Measurements from ENCODE around the gene NHERF2. TPM values are rescaled to one million over a fixed set of nuclear protein-coding genes. Genes with fewer than 3 reads are reported as not detected.

Gene NHERF2
- total and polyA plus RNA-seq, 2 experiments from 2014 or later, result 12.0 to 16.5 TPM

GRCh38 chr16:1976951-1977874, 49.5 kb upstream of the NHERF2 start:
- no peaks in the 10 kb centered on the region for H3K9me3 Mint-ChIP-seq
- no peaks in the 10 kb centered on the region for H3K9me2 ChIP-seq (ENCODE audit: insufficient read depth)
- no peak overlapping the region for H3K27ac Mint-ChIP-seq
- H3K4me2 ChIP-seq, result no peak overlapping the region
- DNase-seq (ENCODE audit: low spot score) (no peak), ATAC-seq (no peak)
- no peak overlapping the region for H3K4me3 Mint-ChIP-seq
- no peak overlapping the region for H3K4me3 ChIP-seq
- peaks cover 16% of the 10 kb centered on the region for H3K79me2 ChIP-seq (replicated peaks; ENCODE audit: insufficient read depth)
- H2AFZ ChIP-seq, result no peak overlapping the region
- H3K4me1 ChIP-seq (ENCODE audit: insufficient read depth), result peaks cover 21% of the 10 kb centered on the region
- peaks cover 33% of the 10 kb centered on the region for H3K27me3 Mint-ChIP-seq (ENCODE audit: insufficient read depth, low read depth, poor library complexity)
- TF ChIP-seq ZNF462 (CRISPR knock-in tag; IDR thresholded peaks at IDR 0.05), result no peak
- no peak for TF ChIP-seq STAT1 (IDR thresholded peaks at IDR 0.05; ENCODE audit: unreplicated experiment)
- no peak for TF ChIP-seq JUNB (IDR thresholded peaks at IDR 0.05; ENCODE audit: unreplicated experiment)
- no peak for TF ChIP-seq NANOG (IDR thresholded peaks at IDR 0.05; ENCODE audit: borderline replicate concordance)
- no peak for TF ChIP-seq EZH2 (IDR thresholded peaks at IDR 0.05; ENCODE audit: low read depth, unreplicated experiment)
- TF ChIP-seq EZH2phosphoT487 (IDR thresholded peaks at IDR 0.05; ENCODE audit: unreplicated experiment), result no peak
- no peak for TF ChIP-seq REST (IDR thresholded peaks at IDR 0.05; ENCODE audit: unreplicated experiment)
- TF ChIP-seq ETS1 (IDR thresholded peaks at IDR 0.05), result no peak
- TF ChIP-seq ZNF331 (CRISPR knock-in tag; IDR thresholded peaks at IDR 0.05; ENCODE audit: low read depth), result no peak
- TF ChIP-seq CREB1 (CRISPR knock-in tag; IDR thresholded peaks at IDR 0.05; ENCODE audit: low read depth), result no peak
- no peak for TF ChIP-seq POLR2AphosphoS5 (IDR thresholded peaks at IDR 0.05; ENCODE audit: low read depth)
- no peak for TF ChIP-seq CTCF (conservative IDR thresholded peaks at IDR 0.05; ENCODE audit: low read depth in 2 of 2)
- no peak for TF ChIP-seq ZNF114 (CRISPR knock-in tag; IDR thresholded peaks at IDR 0.05)
- H3K36me3 ChIP-seq (ENCODE audit: insufficient read depth), result no peaks in the 10 kb centered on the region
- peaks cover 26% of the 10 kb centered on the region for H3K27me3 ChIP-seq (ENCODE audit: insufficient read depth)
- H3K36me3 Mint-ChIP-seq (ENCODE audit: low read depth), result peaks cover 13% of the 10 kb centered on the region
- peaks cover 13% of the 10 kb centered on the region; the same call in 1 of the 2 replicates for H3F3A ChIP-seq (replicated peaks; ENCODE audit: low read depth)
- H3K27ac ChIP-seq (ENCODE audit: low read depth), result no peak overlapping the region
- H3K4me1 Mint-ChIP-seq, result peaks cover 17% of the 10 kb centered on the region
- no peaks in the 10 kb centered on the region; the same call in 1 of the 2 replicates for H4K20me1 ChIP-seq (replicated peaks; ENCODE audit: insufficient read depth)
